GM04503 (cell line): Measurements from ENCODE around the gene IVD.

ENCODE experiments used
- DNase-seq: peaks from one replicate; pipeline ENCODE4 v3.0.0-alpha.2; 2012; ENCODE audit warnings: low read depth

The IVD gene

DNA sequence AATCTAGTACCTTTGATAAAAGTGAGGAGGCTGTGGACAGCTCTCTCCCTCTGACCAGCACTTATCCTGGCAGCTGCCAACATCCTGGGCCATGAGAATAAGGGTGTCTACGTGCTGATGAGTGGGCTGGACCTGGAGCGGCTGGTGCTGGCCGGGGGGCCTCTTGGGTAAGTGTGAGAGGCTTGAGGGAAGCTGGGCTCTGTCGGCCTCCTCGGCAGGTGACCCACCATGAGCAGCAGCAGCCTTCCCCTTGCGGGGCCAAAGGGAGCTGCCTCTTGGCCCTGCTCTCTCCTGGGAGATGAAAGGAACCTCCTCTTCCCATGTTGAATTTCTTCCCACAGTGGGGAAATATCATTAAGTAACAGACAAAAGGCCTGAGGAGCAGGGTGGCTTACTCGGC lies 9.2 kb downstream of the IVD start:
- DNase-seq: no peak

DNA sequence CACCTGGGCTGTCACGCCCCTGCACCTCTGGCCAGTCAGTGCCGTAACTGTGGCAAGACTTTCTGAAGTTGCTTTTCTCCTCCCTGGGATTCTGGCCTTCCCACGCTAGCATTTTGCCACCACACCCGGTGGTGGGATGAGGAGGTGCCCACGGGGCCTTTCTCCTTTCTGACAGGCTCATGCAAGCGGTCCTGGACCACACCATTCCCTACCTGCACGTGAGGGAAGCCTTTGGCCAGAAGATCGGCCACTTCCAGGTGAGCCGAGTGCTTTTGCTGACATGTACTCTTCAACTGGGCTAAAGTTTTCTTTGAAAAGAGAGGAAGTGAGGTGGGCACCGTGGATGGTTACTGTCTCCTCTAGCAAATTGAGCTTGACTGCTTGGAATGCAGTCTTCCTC lies 9.6 kb downstream of the IVD start:
- no peak for DNase-seq

DNA sequence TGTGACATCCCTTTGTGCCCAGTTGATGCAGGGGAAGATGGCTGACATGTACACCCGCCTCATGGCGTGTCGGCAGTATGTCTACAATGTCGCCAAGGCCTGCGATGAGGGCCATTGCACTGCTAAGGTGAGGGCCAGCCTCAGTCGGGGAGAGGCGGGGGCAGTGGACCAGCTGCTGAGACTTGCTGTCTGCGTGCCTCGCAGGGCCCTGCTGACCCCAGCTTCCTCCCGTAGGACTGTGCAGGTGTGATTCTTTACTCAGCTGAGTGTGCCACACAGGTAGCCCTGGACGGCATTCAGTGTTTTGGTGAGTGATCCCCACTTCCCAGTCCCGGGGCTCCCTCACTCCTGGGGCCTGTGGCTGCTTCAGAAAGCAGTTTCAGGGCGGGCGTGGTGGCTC lies 10.5 kb downstream of the IVD start:
- DNase-seq: no peak

DNA sequence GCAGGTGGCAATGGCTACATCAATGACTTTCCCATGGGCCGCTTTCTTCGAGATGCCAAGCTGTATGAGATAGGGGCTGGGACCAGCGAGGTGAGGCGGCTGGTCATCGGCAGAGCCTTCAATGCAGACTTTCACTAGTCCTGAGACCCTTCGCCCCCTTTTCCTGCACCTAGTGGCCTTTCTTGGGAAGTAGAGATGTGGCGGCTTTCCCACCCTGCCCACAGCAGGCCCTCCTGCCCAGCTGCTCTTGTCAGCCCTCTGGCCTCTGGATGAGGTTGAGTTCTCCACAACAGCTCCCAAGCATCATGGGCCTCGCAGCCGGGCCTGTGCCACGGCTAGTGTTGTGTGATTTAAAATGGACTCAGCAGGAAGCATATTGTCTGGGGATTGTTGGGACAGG lies 12.5 kb downstream of the IVD start:
- DNase-seq: no peak

DNA sequence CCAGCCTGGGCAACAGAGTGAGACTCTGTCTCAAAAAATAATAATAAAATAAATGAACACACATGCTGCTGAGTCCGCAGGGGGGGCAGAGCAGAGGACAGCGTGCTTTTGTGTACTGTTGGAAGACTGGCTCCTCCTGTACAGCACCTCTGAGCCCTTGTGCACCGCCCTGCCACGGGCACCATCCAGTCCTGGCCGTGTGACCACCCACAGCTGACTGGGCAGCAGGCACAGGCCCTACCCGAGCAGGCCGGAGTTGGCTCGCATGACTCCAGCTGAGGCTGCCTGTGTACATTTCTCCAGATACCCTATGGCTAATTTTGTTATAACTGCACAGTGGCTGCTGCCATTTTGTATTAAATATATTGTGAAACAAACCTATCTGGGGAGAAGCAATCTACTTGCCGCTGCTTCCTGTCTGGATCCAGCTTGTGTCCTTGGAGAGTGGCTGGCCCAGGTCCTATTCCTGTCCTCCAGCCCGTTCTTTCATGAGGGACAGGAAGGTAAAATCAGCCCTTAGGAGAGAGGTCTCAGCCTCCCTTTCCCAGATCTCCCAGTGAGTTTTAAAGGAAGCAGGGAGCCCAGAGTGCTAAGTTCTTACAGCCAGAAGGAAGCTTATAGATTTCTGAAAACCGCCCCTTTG lies 14.6 kb downstream of the IVD start:
- DNase-seq: no peak

GRCh38 chr15:40420793-40421192 lies 15.2 kb downstream of the IVD start:
- DNase-seq: no peak

- no peak for DNase-seq
Observed at GRCh38 chr15:40421246-40422157, 15.9 kb downstream of the IVD start.

GRCh38 chr15:40424483-40425115 lies 19.0 kb downstream of the IVD start:
- DNase-seq: no peak

DNA sequence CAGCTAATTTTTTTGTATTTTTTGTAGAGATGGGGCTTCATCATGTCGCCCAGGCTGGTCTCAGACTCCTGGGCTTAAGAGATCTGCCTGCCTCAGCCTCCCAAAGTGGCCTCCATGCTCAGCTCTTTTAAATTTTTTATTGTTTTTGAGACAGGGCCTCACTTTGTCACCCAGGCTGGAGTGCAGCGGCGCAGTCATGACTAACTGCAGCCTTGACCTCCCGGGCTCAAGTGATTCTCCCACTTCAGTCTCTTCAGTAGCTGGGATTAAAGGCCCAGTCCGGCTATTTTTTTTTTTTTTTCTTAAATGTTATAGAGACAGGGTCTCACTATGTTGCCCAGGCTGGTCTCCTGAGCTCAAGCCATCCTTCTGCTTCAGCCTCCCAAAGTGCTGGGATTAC lies 20.1 kb downstream of the IVD start:
- no peak for DNase-seq

DNA sequence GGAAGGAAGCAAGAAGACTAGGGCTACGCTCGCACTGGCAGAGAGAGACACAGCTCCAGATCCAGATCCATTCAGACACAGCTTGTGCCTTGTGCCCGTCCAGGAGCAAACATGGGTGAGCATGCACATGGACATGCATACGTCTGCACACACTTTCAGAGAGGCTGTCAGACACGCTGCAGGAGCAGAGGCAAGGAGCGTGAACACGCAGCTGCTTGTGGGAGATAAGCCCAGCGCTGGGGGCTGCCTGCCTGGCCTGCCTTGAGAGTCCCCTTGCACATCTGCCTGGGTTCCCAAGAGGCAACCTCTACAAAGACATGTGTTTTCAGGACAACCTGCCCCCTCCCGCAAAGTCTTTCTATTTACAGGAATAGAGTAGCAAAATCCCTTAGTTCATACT lies 21.6 kb downstream of the IVD start:
- DNase-seq: no peak

GRCh38 chr15:40428185-40428584 lies 22.6 kb downstream of the IVD start:
- no peak for DNase-seq

DNA sequence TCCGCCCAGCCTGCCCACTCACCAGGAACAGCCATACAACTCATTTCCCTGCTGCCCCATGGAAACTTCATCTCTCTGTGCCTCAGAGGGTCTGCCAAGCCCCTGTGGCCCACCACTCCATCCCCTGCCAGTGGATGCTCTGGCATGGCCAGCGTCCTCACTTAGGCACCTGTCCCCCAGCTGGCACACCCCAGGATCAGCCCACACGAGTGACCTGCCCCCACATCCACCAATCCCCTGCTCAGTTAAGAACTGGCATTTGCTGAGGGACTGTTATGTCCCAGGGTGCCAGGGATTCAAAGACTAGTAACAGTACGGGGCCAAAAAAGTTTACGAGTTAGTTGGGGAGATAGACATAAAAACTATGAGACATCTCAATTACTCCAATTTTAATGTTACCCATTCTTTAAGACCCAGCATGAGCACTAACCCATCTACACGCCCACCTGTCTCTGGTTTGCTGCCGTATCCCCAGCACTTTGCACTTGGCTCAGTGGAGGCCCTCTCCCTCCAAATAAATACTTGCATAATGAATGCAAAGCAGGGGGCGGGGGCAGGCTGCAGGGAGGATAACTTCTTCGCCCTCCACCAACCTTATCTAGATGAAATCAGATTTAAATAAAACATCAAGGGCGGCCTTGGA lies 23.6 kb downstream of the IVD start:
- no peak for DNase-seq

DNA sequence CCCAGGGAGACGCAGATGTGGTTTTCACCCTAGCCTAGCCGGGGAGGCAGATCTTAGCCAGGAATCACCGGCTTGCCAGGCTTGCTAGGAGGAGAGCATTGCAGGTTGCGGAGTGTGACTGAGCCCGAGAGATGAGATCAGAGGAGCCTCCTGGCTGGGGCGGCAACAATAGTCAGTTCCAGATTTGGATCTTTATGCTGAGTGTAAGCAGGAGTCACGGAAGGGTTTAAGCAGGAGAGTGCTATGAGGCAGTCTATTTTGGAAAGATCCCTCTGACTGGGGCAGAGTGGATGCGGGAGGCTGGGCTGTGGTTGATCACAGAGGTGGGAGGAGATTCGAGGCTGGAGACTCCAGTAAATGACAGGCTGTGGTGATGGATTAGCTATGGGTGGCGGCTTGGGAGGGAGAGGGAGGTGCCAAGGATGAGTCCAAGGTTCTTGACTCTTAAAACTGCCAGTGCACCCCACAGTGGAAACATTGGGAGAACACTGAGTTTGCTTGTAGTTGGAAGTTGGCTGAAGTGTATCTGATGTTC lies 24.7 kb downstream of the IVD start:
- DNase-seq: no peak

DNA sequence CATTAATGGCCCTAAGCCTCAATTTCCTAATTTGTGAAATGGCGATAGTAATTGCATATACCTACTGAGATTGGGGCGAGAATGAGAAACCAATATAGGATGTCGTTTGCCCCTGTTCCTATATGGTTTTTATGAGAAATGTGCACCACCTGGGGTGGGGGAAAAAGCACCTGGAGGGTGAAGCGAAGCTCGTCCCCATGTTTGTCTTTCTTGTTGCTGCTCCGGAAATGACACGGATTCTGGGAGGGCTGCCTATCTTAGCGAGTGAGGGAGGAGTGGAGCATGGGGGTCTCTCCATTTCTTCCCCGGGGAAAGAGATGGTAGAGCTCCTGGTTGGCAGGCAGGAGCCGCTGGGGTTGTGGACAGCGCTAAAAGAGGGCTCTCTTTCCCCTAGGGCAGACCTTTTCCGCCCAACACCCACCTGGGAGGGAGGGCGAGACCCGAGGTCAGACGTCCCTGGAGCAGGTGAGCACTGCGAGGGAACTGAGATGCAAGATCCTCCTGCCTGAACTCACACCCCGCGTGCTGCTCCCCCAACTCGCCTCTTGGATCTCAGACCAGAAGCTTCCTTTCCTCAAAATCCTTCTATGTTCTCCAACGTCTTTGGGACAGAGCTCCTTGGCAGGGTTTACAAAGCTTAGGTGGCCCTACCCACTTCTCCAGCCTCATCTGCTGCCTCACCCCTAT lies 29.6 kb downstream of the IVD start:
- DNase-seq: no peak

GRCh38 chr15:40435710-40436089 lies 30.1 kb downstream of the IVD start:
- no peak for DNase-seq

GRCh38 chr15:40436116-40436891 lies 30.7 kb downstream of the IVD start:
- DNase-seq: no peak

GRCh38 chr15:40436892-40437751 lies 31.5 kb downstream of the IVD start:
- no peak for DNase-seq

DNA sequence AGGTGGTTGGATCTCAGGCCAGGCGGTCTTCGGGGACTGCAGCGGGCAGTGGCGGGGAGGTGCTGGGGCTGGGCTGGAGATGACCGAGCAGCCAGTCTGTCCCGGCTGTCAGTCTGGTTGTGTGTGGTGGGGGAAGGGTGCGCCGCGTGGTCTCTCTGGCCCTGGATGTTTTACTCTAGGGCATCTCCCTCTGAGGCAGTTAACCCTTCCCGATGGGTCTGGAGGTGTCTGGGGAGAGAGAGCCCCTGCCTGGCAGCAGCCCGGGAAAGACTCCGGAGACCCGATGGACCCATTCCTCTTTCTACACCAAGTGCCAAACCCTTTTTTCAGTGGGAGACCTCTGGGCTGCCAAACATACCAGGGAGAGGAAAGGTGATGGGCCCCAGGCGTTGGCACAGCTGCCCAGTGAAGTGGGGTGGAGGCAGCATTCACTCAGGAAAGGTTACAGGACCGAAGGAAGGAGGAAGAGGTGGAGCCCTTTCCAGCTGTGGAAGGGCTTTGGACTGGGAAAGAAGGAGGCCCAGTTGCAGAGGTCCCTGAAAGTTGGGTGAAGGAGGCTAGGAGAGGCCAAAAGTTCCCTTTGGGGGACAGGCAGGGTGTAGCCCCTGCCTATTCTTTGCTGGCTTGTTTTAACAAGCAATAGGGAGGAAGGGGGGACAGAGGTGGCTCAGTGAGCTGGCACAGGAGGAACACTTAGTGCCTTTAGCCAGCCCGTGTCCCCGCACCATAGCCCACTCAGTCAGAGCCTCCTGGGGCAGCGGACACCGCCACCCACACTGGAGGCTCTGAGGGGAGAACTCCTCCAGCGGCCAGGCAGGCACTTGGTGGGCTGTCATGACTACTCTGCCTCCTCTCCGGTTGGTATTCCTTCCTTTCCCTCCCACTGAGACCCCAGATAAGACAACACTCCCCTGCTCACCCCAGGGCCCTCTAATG lies 32.4 kb downstream of the IVD start:
- DNase-seq: no peak

GRCh38 chr15:40438712-40439111 lies 33.1 kb downstream of the IVD start:
- no peak for DNase-seq
